ENCODE results near the gene CES4A.

- no peak for TF ChIP-seq CTCF (IDR thresholded peaks at IDR 0.05; ENCODE audit: low read length)
- TF ChIP-seq EZH2 (IDR thresholded peaks at IDR 0.05; ENCODE audit: borderline replicate concordance, low read length), result no peak
These were observed 67.5 kb downstream of the CES4A start for GRCh38 chr16:67055712-67056487.
